Measurements from ENCODE around the gene TAOK3.

GRCh38 chr12:118315821-118316220 is 56.9 kb downstream of the TAOK3 start:
- TF ChIP-seq, protein P1, sequence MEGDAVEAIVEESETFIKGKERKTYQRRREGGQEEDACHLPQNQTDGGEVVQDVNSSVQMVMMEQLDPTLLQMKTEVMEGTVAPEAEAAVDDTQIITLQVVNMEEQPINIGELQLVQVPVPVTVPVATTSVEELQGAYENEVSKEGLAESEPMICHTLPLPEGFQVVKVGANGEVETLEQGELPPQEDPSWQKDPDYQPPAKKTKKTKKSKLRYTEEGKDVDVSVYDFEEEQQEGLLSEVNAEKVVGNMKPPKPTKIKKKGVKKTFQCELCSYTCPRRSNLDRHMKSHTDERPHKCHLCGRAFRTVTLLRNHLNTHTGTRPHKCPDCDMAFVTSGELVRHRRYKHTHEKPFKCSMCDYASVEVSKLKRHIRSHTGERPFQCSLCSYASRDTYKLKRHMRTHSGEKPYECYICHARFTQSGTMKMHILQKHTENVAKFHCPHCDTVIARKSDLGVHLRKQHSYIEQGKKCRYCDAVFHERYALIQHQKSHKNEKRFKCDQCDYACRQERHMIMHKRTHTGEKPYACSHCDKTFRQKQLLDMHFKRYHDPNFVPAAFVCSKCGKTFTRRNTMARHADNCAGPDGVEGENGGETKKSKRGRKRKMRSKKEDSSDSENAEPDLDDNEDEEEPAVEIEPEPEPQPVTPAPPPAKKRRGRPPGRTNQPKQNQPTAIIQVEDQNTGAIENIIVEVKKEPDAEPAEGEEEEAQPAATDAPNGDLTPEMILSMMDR (IDR thresholded peaks at IDR 0.05) = no peak
- no peak for TF ChIP-seq EZH2 (IDR thresholded peaks at IDR 0.05; ENCODE audit: borderline replicate concordance, insufficient read depth, low read depth, low read length, poor library complexity, severe bottlenecking)

Measured in B cell (primary cell).